Hematopoietic multipotent progenitor cell treated with erythropoietin and hydrocortisone succinate and interleukin-3 and kit ligand, for 8 days (in vitro differentiated cells): Measurements from ENCODE around the gene NKX2-3.

Experiments used
- DNase-seq: peaks from one replicate; pipeline ENCODE4 v3.0.0-alpha.2; 2015

The NKX2-3 gene

DNA sequence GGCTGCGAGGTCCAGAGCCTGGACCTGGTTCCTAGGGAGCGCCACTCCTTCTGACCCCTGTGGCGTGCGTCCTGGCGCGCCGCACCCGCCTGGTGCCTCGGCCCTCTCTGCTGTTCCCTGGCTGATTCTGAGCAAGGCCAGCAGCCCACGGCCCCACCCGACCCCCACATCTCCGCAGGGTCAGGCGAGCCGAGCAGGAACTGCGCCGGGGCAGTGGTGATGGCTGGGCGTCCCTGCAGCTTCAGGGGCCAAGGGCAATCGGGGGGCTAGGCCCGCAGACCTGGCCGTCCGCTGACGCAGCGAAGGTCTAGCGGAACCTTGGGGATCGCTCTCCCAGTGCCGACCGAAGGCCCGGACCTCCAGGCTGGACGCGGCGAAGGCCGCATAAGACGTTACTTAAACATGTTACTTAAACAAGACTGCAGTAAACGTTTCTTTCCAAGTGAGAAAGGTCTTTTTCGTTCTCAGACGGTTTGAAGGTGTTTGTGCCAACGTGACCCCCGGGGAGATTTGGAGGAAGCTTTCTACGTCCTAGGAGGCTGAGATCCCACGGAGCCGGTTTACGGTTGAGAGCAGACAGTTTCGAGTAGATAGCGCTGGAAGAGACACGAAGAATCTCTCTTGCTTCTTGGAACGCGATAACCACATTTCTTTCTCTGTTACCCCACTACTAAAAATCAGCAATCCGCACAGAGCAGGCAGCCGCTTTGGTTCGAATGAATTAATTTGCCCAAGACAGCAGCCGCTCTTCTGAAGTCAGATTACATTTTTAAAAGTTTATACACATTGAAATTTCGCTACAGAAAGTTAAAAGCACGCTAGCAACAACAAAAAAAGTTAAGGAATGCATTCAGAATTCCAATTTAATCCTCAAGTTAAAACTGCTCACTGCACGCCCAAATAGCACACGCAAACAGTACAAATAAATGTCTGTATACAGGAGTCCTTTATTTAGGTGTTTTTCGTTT, 4.9 kb upstream of the NKX2-3 start:
- DNase-seq: peak; percentile 67

DNA sequence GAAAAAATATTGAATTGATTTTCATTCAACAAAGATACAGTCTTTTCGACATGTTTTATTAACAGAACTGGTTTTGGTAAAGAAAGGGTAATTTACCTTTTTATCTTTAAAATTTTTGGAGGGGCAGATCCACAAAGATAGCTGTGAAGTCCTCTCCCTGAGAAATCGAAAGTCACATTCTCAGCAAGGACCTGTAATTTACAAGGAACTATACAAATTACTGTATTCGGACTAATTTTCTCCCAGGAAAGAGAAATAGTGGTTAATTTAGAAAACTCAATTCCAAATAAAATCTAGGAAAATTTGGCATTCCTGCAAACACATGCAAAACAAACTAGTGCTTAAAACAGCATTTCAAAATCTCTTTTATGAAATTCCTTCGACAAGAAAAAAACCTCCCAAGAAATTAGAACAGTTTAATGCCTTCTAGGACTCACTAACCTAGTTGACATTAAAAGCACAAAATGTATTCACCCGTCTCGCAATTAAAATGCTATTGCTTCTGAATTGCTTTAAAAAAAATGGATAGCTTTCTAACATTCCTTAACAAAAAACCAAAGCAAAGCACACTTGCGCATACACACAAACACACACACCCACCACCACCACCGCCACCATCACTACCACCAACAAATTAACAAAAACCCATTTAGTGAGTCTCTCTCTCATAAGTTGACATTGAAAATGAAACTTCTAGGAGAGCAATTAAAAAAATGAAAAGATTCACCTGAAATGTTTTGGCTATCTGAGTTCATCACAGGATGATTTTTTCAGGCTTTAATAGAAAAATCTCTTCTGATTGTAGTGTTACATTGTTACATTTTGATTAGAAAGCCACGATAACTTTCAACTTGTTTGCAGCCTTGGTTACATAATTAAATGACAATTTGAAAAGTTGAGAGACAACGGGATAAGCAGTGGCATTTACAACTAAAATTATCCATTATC, 4.0 kb upstream of the NKX2-3 start:
- DNase-seq: peak; percentile 13

DNA sequence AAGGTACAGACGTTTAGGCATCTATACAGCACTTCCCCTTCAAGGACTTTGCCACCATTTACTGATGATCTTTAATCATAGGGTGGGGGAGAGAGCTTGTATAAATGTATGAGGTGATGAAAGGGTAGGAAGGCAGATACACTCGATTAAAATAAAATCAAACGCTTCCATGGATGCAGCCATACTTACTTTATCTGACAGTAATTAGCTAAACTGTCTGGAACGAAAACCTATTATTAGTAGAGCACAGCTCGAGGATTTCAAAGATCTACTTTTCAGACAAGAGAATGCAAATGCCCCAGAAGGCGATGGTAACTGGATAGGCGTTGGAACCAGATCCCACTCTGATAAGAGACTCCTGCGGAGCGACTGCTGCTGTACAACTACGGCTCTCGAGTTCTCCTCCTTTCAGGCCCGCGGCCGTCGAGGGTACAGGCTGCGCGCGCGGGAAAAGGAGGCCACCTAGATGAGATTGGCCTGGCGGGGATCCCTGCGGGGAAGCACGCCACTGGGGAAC, 3.1 kb upstream of the NKX2-3 start:
- DNase-seq: peak; percentile 16

- DNase-seq: peak; percentile 30
Observed at GRCh38 chr10:99530108-99531025, 2.4 kb upstream of the NKX2-3 start.

GRCh38 chr10:99531026-99531695, 1.6 kb upstream of the NKX2-3 start:
- DNase-seq: peak; percentile 18

DNA sequence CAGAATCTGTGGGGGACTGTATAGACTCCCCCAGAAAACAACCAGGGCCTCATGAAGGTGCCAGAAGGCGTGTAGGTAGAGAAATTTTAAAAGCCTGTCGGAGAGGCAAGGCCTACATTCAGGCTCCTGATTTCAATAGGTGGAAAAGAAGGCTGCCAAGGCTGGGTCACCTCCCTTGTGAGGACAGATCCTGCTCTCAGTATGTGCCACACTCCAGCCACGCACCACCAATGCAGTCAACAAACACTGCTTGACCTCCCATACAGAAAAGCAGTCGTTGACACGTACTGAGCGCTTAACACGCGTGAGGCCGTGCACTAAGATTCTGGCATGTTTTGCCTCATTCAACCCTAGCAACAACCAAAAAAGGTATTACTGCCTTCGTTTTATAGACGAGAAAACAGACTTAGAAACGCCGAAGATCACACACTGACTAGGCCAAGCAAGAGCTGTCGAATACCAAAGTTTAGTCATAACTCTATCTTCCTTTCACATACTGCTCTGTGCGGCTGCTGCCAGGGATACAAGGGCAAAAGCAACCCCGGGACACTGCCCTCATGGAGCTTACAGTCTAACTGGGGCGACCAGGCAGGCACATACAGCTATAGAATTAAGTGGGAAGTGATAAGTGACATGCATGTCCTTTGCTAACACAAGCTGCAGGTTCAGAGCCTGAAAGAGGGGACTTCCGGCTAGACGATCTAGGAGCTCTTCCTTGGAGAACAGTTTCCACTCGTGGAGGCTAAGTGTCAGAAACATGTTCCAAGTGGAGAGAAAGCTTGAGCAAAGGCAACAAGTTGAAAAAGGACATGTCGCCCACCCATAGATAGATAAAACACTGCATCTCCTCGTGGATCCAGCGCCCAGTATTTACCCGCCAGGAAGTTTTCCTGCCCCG, 797 bp upstream of the NKX2-3 start:
- DNase-seq: peak; percentile 11

- no peak for DNase-seq
Observed at GRCh38 chr10:99533496-99534449, 1.0 kb downstream of the NKX2-3 start.

DNA sequence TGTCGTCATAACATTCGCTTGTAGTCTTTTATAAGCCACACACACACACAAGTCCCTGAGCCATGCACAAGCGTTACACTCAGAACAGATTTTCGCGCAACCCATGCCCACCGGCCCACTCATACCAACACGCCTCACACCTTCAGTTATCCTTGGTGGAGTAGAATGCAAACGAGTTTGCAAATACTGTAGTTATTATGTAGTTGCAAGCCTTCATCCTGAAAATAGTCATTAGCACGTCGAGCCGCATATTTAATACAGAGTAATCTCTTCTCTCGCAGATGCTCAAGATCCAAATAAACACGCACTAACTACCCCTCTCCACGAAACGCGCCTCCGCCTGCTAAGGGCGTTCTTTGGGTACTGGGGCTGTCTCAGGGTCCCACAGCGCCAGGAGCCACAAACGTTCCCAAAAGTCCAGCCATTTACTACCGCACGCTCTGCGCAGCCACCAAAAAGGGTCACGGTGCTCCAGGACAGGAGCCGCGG, 1.8 kb downstream of the NKX2-3 start:
- no peak for DNase-seq

- peak; percentile 48 for DNase-seq
Observed at GRCh38 chr10:99534939-99535763, 2.4 kb downstream of the NKX2-3 start.

GRCh38 chr10:99535764-99536337, 3.1 kb downstream of the NKX2-3 start:
- DNase-seq: no peak

DNA sequence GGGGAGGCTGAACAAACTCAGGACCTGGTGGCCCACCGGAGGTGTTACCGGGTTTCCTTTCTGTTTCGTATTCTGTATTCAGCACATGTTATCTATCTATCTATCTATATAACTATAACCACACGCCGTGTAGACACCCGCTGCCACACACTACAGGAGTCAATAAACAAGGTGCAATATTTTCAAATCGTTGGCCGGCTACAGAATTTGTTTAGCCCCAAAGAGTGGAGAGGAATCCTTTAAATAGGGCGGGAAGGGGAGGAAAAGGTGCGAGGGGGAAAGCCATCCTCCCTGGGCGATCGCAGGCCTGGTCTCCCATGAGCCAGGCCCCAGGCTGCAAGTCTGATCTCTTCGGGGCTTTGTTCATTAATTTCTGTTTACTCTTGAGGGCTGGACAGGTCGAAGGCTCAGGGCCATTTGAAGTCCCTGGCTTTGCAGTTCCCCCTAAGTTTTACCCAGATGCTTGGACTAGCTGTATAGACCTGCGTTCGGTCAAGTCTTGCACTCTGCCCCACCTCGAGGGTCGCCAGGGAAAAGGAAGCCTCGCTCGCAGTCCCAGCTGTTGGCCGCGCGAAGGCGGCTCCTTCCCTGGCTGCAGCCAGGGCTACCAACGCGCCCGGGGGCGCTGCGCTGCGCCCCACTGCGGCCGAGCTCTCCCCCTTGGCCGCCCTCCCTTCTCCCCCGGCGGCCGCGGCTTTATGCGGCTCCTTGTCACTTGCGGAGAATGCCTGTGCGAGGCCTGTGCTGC, 3.8 kb downstream of the NKX2-3 start:
- DNase-seq: peak; percentile 56

DNA sequence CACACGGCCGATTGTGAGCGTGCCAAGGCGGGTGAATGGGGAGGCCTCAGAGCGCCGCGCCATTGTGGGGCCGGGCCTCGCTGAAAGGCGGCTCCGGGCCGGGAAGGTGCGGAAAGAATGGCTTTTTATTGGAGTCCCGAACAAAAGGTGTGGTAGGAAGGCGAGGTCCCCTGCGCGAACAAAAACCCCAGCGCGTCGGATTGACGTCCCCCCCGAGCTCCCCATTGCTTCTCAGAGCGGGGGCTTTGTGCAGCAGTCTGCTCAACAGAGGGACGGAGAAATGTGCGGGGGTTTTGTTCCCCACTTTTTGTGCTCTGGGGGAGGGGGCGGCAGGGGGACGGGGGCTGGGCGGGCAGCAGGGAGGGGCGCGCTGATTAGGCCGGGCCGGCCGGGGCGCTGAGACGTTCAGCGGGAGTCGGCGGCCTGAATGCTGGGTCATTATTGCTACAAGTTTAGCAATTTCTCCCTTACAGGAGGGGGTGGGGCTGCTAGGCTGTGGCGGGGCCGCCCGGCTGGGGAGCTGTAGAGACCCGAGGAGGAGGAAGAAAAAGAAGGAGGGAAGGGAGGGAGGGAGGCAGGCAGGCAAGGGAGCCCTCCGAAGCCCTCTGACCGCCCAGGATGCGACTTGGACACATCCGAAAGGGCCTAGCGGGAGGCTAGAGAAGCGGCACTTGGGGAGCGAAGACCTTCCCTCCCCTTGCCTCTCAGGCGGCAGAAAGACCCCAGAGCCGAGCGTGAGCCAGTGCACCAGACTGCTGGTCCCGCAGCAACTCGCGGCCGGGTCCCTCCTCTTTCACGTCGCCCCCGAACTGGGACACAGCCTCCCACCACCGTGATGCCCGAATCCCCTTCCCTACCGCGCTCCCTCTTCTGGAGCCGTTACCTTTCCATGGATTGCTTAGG, 4.6 kb downstream of the NKX2-3 start:
- no peak for DNase-seq

GRCh38 chr10:99537989-99538917, 5.5 kb downstream of the NKX2-3 start:
- DNase-seq: no peak

DNA sequence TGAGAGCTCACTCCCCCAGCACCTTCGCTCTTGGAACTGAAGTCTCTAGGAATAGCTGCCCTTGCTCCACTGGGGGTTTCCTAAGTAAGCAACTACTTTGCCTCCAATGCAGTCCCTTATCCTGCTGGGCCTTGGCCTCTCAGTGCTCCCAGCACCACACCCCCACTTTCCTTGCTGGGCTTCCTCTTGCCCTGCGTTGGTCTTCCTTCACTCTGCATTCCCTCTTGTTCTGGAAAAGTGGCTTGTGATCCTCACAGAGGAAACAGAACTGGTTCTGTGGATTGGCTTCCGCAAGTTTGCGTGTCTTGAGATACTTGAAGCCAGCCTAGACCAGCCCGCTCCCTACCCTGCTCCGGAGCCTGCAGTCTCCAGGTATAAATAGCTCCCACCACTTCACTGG, 6.4 kb downstream of the NKX2-3 start:
- no peak for DNase-seq

DNA sequence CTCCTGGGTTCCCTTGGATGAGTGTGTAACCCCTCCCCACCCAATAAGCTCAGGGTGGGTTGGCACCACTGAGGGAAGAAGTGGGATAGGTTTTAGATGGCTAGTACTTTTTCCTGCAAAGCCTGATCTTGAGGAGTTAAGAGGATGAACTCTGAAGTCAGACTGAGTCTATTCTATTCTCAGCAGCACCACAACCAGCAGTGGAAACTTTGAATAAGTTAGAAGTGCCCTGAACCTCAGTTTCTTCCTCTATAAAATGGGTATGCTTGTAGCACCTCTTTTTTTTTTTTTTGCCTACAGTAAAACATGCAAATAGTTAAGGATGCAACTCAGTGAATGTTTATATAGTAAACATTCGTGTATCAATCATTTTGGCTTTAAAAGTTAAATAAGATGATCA, 7.1 kb downstream of the NKX2-3 start:
- no peak for DNase-seq
